HL-60 (cell line): Measurements from ENCODE around the gene KRT71.

Source experiments
- DNase-seq, 2 experiments: peaks; one replicate each; pipeline ENCODE4 v3.0.0-alpha.2; 2010 to 2020; ENCODE audit warnings: low read depth in 1 of 2, low spot score in 1 of 2
- H3K27ac ChIP-seq: fragments of 250-450 bp; sonication (Bioruptor Pico); replicated peaks from 2 replicates; pipeline ENCODE4 v1.5.1; 2020; ENCODE audit warnings: mild to moderate bottlenecking, moderate library complexity
- H3K27me3 ChIP-seq: fragments of 250-450 bp; sonication (Bioruptor Pico); 2 replicates; pipeline ENCODE4 v1.5.1; 2021; ENCODE audit warnings: mild to moderate bottlenecking, moderate library complexity; ENCODE audit not compliant: insufficient read depth, poor library complexity, severe bottlenecking
- H3K4me3 ChIP-seq: replicated peaks from 2 replicates; pipeline ENCODE4 v1.5.1; 2011; ENCODE audit warnings: mild to moderate bottlenecking, control low read depth, low read length; ENCODE audit not compliant: insufficient read depth
- GABPA ChIP-seq: IDR thresholded peaks from 2 replicates; pipeline ENCODE4 v1.6.1; 2012; ENCODE audit warnings: low read depth
- POLR2AphosphoS5 ChIP-seq: IDR thresholded peaks from 2 replicates; pipeline ENCODE4 v1.6.1; 2012; ENCODE audit warnings: low read depth
- SPI1 ChIP-seq: IDR thresholded peaks from 2 replicates; pipeline ENCODE4 v1.6.1; 2012; ENCODE audit warnings: low read depth, mild to moderate bottlenecking, borderline replicate concordance
- TF ChIP-seq, protein P1 (sequence below): IDR thresholded peaks from one replicate; pipeline ENCODE4 v1.5.1; 2011; ENCODE audit warnings: low read length, control low read depth, inconsistent platforms; ENCODE audit not compliant: insufficient read depth
- TF ChIP-seq, protein P2 (sequence below): IDR thresholded peaks from 2 replicates; pipeline ENCODE4 v1.6.1; 2012; ENCODE audit warnings: low read depth; ENCODE audit not compliant: insufficient replicate concordance

The KRT71 gene

DNA sequence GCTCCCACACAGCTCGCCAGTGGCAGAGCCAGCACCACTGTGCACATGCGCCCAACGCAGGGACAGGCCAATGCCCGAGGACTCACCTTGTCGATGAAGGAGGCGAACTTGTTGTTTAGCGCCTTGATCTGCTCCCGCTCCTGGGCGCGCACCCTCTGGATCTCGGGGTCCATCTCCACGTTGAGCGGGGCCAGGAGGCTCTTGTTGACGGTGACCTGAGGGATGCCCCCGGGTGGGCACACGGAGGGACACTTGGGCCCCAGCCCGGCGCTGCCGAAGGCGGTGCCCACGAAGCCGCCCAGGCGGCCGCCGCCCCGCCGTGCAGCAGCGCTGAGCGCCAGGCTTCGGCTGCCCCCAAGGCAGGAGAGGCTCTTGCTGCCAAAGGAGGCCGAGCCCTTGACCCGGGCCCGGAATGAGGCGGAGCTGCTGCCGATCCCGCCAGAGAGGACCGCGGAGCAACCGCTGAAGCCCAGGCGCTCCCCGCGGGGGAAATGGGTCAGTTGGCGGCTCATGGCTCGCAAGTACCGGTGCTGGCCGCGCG, 48.1 kb upstream of the KRT71 start, which contains the start of gene KRT72:
Gene KRT72, minus strand, starts transcription at position 523 of the 541 bp plus-strand sequence. Its CDS starts 11 bp downstream, at position 512.
- Histone ChIP-seq H3K27ac (no peak within 1 kb of the TSS), H3K27me3 (no peaks in the 10 kb centered on the region), H3K4me3 (no peak within 1 kb of the TSS)
- DNase-seq: no peak
- TF ChIP-seq, protein P1, sequence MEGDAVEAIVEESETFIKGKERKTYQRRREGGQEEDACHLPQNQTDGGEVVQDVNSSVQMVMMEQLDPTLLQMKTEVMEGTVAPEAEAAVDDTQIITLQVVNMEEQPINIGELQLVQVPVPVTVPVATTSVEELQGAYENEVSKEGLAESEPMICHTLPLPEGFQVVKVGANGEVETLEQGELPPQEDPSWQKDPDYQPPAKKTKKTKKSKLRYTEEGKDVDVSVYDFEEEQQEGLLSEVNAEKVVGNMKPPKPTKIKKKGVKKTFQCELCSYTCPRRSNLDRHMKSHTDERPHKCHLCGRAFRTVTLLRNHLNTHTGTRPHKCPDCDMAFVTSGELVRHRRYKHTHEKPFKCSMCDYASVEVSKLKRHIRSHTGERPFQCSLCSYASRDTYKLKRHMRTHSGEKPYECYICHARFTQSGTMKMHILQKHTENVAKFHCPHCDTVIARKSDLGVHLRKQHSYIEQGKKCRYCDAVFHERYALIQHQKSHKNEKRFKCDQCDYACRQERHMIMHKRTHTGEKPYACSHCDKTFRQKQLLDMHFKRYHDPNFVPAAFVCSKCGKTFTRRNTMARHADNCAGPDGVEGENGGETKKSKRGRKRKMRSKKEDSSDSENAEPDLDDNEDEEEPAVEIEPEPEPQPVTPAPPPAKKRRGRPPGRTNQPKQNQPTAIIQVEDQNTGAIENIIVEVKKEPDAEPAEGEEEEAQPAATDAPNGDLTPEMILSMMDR: no peak
- TF ChIP-seq POLR2AphosphoS5 (no peak), SPI1 (no peak), GABPA (no peak)
- TF ChIP-seq, protein P2, sequence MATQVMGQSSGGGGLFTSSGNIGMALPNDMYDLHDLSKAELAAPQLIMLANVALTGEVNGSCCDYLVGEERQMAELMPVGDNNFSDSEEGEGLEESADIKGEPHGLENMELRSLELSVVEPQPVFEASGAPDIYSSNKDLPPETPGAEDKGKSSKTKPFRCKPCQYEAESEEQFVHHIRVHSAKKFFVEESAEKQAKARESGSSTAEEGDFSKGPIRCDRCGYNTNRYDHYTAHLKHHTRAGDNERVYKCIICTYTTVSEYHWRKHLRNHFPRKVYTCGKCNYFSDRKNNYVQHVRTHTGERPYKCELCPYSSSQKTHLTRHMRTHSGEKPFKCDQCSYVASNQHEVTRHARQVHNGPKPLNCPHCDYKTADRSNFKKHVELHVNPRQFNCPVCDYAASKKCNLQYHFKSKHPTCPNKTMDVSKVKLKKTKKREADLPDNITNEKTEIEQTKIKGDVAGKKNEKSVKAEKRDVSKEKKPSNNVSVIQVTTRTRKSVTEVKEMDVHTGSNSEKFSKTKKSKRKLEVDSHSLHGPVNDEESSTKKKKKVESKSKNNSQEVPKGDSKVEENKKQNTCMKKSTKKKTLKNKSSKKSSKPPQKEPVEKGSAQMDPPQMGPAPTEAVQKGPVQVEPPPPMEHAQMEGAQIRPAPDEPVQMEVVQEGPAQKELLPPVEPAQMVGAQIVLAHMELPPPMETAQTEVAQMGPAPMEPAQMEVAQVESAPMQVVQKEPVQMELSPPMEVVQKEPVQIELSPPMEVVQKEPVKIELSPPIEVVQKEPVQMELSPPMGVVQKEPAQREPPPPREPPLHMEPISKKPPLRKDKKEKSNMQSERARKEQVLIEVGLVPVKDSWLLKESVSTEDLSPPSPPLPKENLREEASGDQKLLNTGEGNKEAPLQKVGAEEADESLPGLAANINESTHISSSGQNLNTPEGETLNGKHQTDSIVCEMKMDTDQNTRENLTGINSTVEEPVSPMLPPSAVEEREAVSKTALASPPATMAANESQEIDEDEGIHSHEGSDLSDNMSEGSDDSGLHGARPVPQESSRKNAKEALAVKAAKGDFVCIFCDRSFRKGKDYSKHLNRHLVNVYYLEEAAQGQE: no peak

DNA sequence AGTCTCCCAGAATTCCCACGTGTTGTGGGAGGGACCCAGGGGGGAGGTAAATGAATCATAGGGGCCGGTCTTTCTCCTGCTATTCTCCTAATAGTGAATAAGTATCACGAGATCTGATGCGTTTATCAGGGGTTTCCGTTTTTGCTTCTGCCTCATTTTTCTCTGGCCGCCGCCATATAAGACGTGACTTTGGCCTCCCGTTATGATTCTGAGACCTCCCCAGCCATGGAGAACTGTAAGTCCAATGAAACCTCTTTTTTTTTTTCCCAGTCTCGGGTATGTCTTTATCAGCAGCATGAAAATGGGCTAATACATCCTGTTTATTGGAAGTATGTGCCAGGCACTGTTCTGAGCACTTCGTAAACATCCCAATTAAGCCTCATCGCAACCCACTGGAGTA, 47.5 kb upstream of the KRT71 start:
- H3K27me3 ChIP-seq: peaks cover 2% of the 10 kb centered on the region
- DNase-seq: no peak
- TF ChIP-seq, protein P2: no peak
- TF ChIP-seq GABPA (no peak), POLR2AphosphoS5 (no peak), SPI1 (no peak)
- TF ChIP-seq, protein P1: no peak

DNA sequence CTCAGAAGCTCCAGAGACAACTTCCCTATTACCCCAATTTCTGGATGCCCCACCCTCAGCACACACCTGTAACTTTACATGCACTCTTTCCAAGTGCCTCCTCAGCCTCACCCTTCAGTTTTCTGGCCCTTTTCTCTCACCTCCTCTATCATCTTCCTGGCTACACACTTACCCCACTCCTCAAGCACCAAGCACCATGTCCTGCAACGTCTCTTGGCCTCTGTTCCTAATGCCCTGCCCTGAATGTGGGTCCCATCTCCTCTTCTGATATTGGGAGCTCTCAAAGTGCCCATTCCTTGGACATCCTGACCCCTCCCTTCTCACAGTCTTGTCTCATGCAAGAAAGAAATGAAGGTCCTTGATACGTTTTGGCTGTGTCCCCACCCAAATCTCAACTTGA, 47.1 kb upstream of the KRT71 start:
- H3K27ac ChIP-seq: no peak overlapping the region
- H3K4me3 ChIP-seq: no peak overlapping the region
- H3K27me3 ChIP-seq: peaks cover 2% of the 10 kb centered on the region
- no peak for DNase-seq
- TF ChIP-seq GABPA (no peak), POLR2AphosphoS5 (no peak), SPI1 (no peak)
- TF ChIP-seq, protein P2: no peak
- TF ChIP-seq, protein P1: no peak

More for the DNA sequence above, 47.5 kb upstream of the KRT71 start:
- Histone ChIP-seq H3K27ac (no peak overlapping the region), H3K4me3 (no peak overlapping the region)
